DMS79 treated with DMSO at 0.1 percent for 48 hours (cell line): Measurements from ENCODE around the gene PARP15.
"Not testable (repeated sequence)": the region's sequence is repeated elsewhere in the genome, so short reads cannot be mapped to it uniquely, and the experiment has no call there.

Experiments used
- DNase-seq: peaks from one replicate; lab custom pipeline; 2025; lab: John Stamatoyannopoulos, UW

Gene PARP15

DNA sequence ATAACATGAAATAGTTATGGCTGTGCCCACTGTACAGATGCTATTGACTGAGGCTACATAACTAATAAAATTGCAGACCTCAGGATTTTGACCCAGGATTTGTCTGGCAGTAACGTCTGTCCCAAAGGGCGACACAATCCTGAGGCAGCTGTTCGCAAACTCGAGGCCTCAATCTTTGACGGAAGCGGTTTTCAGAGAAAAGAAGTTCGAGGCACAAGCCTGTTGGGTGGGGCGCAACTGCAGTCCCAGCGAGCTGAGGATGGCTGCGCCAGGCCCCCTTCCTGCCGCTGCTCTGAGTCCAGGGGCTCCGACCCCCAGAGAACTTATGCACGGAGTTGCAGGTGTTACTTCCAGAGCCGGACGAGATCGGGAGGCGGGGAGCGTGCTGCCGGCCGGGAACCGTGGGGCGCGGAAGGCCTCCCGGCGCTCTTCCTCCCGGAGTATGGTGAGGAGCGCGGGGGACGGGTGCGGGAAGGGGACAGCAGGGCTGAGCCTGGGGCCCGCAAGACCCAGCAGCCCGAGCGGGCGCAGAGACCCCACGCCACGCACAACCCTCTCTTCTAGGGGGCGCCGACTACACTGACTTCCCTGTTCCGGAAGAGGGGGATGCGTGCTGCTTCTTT is at the start of gene PARP15:
Gene PARP15, plus strand, starts transcription at position 242 of the 623 bp plus-strand sequence. Its CDS starts 18 bp downstream, at position 260.
- DNase-seq, result no peak

DNA sequence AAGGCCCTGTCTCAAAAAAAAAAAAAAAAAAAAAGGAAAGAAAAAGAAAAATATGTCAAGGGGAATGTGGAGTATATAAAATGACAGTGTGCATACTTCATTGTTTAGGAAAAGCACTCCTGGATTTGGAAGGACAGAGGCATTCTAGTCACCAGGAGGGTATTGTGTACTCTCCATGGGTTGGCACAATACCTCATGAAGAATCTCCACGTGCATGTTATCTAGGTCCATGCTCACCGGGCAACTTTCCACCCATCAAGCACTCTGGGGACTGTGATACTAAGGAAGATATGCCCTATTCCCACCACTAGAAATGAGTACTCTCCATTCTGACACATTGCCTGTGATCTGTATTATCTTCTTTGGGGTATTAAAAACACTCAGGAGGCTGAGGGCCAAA is 47.3 kb upstream of the PARP15 start:
- DNase-seq, result no peak

DNA sequence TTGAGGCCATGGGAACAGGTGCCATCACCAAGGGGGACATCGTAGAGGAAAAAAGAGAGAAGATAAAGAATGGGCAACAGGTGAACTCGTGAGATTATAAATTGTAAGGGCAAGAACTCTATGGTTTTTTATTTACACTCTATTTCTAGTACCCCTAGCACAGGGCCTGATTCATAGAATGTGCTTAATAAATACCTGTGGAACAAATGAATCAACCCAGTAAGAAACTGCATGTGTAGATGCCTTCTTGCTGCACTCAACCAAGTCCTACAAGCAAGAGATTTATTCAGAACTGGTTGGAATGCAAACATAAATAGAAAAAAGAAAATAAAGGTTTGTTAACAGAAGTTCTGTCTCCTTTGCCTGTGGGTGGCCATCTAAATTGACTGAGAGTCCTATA is 44.0 kb upstream of the PARP15 start:
- DNase-seq, result no peak

DNA sequence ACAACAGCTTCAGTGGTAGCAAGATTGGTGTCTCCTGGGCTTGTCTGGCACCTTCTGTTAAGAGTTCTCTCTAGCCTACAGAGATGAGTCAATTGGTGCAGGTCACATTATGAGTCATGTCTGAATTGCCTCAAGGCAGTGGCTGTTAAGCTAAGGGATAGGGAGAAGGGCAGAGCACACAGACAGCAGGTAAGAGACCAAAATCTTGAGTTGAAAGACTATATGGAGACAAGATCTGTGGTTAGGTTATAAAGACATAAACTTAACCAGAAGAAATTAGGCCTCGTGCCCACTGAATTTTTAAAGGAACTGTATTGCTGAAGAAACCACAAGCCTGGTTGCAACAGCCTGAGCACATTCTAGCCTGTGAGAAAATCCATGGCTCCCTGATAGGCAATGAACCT is 43.5 kb upstream of the PARP15 start:
- no peak for DNase-seq

DNA sequence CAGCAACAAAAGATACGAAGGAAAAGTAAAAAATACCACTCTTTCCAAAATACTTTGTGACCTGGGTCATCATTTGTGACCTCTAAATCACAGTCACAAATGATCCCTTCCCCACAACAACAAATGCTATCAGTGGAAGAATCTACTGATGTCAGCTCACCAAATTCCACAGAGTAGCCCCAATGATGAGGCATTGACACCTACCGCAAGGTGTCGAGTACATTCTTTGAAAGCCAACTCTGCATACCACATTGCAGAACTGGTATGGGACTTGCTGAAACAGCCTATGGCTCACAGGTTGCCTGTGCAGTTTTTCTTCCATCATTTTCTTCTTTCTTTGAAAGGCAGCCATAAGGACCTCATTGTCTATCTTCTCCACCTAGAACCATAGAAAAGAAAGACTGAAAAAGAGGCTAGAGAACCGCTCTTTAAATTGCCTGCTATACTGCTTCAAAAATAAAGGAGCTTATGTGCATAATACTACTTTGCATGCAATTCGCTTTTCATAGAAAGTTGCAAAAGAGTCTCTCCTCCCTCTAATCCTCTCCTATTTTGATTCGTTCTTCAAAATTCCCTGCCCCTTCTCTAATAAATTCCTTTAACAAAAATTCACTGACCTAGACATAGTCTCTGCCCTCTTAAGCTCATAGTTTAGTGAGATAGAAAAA is 41.4 kb upstream of the PARP15 start:
- DNase-seq, result no peak

DNA sequence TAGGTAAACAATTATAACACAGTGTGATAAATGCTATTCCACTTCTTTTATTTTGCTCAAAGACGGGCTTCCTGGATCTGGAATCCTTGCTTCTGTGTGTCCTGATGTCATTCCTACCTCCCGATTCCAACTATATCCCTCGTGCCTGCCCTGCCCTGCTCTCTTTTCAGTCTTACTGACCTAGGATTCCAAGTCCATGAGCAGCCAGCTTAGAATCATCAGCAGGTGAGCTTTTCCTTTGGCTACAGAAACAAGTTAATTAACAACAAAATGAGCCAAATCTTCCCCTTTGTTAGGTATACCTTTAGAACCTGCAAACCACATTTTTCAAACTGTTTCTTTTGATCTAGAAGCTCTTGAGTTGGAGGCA is 40.8 kb upstream of the PARP15 start:
- DNase-seq, result no peak

DNA sequence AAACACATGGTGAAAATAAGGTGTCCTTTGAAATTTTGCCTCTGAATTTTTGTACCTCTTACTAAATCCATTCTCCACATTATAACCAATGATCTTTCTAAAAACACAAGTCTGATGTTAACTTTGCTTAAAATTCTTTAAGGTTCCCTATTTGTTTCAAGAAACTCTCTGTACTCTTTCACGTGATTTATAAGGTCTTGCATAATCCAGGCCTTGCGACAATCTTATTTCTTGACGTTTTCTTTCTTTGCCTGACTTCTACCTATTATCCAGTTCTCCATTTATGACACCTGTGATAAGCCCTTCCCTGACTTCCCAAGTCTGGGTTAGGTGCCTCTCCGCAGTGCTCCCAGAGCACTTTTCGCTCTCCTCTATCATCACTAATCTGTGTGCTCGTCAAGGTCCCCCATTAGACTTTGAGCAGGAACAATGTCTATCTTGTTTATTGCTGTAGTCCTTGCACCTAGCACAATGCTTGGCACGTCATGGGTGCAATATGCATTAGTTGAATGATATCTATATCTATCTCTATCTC is 38.4 kb upstream of the PARP15 start:
- no peak for DNase-seq

DNA sequence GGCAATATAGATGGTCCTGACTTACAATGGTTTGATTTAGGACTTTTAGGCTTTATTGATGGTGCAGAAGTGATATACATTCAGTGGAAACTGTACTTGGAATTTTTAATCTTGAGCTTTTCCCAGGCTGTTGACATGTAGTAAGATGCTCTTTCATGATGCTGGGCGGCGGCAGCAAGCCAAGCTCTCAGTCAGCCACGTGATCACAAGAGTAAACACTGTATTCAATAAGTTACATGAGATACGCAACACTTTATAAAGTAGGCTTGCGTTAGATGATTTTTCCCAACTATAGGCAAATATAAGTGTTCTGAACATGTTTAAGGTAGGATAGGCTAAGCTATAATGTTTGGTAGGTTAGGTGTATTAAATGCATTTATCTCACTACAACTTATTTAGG is 31.3 kb upstream of the PARP15 start:
- DNase-seq, result no peak

DNA sequence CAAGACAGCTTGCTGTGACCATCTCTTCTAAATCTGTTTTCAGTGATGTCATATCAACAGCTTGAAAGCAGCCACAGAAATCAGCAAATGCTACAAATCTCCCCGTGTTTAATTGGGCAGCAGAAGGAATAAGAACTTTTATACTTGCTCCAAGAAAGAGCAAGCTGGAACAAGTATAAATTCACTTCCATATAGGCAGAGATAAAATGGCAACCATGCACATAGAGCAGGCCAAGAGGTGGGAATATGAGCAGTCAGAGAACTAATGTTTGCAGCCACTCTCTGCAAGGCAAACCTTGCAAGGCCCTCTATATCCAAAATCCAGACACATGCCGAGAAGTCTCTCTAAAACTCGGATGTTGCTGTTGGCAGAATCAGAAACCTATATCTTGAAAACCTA is 29.4 kb upstream of the PARP15 start:
- DNase-seq, result no peak

DNA sequence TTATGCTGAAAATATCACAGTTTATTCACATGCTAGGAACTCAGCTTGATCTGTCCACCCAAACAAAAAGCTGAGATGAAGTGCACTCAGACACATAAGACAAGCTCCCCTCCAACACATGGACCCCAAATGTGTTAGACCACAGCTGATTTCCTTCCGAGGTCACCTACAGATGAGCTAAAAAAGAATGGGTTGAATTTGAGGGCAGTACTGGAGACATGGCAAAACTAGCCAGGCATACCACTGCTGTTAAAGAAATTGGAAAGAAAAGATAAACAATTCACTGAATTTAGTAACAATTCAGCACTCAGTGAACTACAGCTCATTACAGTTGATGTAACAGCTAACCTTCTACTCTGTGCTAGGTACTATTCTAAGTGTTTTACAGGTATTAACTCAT is 28.8 kb upstream of the PARP15 start:
- no peak for DNase-seq

DNA sequence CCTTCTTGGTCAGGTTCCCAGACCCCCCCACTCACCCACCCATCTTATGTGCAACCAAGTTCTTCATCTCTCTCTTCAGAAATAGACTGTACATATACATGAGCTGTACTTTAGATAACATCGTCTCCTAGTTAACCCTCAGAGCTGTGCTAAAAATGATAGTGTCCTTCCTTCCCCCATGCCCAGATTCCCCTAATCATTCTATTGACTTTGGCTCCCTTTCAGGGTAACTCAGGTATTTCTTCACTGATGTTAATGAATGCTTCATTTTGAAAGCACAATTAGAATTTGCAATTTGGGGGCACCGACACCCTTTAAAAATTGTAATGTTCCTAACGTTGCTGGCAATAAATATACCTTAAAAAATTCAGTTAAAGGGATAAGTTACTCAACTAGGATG is 24.3 kb upstream of the PARP15 start:
- DNase-seq, result no peak

DNA sequence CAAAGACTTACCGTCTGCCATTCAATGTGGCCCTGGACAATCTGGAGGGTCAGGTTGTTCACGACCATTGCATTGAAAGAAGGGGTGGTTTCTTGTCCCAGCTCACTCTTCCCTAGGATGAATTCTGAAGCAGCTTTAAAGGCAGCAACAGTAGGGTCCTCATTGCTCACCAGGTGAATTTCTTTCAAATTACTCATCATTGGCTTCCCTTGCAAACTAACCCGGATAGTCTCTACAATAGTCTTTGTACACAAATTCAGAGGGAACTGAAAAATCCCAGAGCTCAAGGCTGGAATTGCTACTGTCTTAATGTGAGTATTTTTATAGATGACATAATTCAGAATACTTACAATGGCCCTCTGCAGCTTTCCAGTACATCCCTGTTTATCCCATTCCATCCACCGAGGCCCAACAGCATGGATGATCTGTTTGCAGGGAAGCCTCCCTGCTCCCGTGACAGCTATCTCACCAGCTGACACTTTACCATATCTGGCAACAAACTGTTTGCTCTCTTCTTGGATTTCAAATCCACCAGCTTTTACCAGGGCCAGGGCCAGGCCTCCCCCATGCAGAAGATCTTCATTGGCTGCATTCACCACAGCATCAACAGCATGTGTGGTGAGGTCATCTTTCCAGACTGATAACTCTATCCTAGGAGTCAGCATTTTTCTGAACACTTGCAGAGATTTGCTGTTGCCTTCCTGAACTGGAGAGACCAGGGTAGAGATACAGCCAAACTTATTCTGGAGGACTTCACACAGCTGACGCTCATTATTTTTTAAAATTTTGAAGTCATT is 22.0 kb upstream of the PARP15 start:
- no peak for DNase-seq

DNA sequence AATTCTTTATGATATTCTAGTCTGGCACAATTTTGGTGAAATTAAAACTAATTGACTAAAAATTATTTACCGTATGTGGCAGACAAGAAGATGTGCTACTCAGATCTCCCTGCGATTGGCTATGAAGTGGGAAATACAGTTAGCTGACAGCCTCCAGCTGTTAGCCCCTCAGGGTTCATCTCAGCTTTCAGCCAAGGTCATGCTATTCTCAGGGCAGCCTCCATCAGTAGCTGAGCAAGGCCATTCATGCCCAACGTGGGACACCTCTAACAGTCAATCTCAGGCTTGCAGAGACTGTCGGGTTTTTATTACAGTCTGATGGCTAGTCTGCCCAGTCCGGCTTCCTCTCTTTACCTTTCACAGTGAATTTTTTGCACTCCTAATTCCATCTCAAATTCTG is 20.1 kb upstream of the PARP15 start:
- DNase-seq, result no peak

DNA sequence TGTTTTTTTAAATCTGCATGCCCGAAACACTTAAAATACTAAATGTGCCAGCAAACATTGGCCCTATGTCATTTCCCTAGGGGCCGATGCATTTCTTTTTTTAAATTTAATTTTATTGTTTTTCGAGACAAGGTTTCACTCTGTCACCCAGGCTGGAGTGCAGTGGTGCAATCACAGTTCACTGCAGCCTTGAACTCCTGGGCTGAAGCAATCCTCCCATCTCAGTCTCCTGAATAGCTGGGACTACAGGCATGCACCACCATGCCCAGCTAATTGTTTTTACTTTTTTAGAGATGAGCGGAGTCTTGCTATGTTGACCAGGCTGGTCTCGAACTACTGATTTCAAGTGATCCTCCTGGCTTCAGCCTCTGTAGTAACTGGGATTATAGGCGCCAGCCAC is 18.8 kb upstream of the PARP15 start:
- DNase-seq, result no peak

DNA sequence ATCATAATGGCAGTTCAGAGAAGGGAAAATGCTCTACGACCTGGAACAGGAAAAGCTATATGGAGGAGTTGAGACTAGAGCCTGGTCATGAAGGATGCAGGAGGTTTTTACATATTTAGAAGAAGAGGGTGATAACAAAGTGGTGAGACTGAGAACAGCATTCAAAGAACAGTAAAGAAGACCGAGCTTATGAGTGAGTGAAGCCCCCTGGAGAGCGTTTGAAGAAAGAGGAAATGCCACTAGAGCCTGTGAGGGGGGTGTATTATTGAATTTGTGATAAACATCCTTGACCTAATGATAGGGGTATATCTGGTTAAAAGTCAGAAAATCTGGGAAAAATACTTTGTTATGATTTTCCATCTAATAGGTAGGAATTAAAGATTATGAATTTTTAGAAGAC is 17.5 kb upstream of the PARP15 start:
- no peak for DNase-seq

DNA sequence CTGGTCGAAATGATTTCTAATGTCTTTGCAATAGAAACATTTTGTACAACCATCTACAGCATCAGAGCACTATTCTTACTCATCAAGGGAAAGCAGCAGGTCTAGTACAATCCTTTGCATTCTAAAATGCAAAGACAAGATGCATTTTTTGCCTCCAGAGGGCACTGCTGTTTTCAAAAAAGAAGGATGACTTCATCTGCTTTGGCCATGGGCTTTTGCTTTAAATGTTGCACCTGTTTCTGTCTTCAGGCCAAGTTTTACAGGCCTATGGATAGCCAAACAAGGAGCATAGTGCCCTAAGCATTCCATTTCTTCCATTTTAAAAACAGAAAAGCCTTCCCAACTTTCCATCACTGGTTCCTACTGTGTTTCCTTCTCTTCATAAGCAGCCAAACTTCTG is 16.8 kb upstream of the PARP15 start:
- DNase-seq, result peak; percentile 35

DNA sequence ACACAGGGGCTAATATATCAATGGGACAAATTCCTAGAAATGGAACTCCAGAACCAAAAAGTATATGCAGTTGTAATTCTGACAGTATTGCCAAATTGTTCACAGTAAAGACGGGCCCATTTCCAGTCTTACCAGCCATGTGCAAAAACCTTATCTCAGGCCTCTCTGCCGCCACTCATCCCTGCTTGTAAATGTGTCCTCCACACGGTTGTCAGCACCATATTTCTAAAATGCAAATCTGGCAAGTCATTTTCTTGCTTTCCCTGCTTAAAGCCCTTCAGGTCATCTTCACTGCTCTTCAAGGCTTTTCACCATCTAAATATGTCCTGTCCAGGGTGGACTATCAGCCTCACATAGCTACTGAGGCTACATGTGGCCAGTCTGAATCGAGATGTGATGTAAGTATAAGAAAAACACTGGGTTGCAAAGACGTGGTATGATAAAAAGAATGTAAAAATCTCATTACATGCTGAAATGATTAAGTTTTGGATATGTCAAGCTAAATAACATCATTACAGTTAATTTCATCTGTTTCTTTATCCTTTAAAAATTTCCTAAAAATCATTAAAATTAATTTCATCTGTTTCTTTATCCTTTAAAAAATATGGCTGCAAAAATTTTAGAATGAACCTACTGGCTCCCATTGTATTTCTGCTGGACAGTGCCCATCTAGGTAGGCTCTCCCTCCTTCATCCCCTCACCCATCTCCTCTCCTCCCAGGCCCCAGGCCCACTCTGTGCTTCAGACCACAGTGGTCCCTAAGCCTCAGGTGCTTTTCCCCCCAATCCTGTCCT is 14.3 kb upstream of the PARP15 start:
- DNase-seq, result no peak

DNA sequence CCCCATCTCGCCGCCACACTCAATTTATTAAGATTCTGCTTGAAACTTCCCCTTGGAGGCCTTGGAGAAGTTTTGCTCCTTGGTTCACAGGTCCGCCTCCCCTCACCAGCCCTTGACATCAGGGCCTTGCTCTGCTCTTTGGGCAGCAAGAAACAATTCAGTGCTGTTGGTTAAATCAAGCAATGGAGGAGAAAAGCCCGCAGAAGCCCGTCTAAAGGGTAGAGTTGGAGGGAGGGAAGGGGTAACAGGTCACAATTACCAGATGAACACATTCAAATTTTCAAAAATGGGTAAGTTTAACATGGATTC is 13.8 kb upstream of the PARP15 start:
- DNase-seq, result no peak

DNA sequence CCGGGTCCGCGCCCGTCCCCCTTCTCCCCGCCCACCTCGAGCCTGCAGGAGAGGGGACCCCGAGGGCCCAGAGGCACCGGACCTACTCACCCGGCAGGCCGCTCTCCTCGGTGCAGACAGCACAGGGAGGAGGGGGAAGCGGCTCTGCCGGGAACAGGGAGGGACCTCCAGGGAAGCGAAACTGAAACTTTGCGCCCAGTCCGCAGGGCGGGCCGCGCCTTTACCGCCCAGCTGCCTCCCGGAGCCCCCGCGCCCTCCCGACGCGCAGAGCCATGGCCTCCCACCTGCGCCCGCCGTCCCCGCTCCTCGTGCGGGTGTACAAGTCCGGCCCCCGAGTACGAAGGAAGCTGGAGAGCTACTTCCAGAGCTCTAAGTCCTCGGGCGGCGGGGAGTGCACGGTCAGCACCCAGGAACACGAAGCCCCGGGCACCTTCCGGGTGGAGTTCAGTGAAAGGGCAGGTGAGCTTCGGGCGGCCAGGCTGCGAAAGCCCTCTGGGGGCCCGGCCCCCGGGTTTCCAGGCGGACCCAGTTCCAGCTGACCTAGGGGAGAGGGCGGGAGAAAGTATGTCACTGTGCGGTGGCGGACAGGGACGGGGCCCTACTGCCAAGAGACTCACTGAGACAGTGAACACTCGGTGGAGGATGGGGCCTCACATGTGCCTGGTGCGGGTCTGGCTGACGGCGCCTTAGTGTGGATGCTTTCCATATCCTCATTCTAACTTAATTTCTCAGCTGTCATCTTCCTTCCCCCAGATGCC is 13.1 kb upstream of the PARP15 start, which contains the start of the genes DTX3L and PARP9:
Gene DTX3L, plus strand, starts transcription at position 184 of the 758 bp plus-strand sequence. Its CDS starts 89 bp downstream, at position 273.
Gene PARP9, minus strand, starts transcription at position 146 of the 758 bp plus-strand sequence. CDS start 4,680 bp downstream, outside the sequence.
- peak; percentile 68 for DNase-seq

DNA sequence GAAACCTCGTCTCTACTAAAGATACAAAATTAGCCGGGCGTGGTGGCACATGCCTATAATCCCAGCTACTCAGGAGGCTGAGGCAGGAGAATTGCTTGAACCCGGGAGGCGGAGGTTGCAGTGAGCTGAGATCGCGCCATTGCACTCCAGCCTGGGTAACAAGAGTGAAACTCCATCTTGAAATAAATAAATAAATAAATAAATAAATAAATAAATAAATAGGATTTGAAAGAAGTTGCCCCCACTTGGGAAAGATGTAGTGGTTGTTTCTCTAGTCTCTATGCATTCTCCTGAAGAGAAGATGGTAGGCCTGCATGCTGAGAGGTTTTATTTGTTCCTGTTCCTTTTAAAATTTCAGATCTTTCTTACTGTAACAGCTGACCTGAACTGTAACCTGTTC is 9.3 kb upstream of the PARP15 start:
- not testable (repeated sequence) for DNase-seq

DNA sequence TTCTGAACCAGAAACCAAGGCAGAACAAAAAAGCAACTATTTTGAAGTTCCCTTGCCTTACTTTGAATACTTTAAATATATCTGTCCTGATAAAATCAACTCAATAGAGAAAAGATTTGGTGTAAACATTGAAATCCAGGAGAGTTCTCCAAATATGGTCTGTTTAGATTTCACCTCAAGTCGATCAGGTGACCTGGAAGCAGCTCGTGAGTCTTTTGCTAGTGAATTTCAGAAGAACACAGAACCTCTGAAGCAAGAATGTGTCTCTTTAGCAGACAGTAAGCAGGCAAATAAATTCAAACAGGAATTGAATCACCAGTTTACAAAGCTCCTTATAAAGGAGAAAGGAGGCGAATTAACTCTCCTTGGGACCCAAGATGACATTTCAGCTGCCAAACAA is 8.7 kb upstream of the PARP15 start:
- no peak for DNase-seq
